Uterus (tissue), 2 donors: ENCODE measurements around the gene BZW1.

ENCODE experiments used
- POLR2A ChIP-seq, 2 donors: fragments of 450-650 bp; IDR thresholded peaks; one replicate each; pipeline ENCODE4 v1.6.1; 2016; ENCODE audit warnings: antibody characterized with exemption in 2 of 2, mild to moderate bottlenecking in 1 of 2, moderate library complexity in 1 of 2
- TF ChIP-seq, protein P1 (sequence below), 4 experiments: fragments of 200-600 bp in 2 of 4; fragments of 450-650 bp in 2 of 4; sonication (generic) in 2 of 4; IDR thresholded peaks; one replicate each; pipeline ENCODE4 v1.5.1; 2016 to 2019; ENCODE audit warnings: antibody characterized with exemption in 4 of 4, mild to moderate bottlenecking in 2 of 4, moderate library complexity in 1 of 4

DNA sequence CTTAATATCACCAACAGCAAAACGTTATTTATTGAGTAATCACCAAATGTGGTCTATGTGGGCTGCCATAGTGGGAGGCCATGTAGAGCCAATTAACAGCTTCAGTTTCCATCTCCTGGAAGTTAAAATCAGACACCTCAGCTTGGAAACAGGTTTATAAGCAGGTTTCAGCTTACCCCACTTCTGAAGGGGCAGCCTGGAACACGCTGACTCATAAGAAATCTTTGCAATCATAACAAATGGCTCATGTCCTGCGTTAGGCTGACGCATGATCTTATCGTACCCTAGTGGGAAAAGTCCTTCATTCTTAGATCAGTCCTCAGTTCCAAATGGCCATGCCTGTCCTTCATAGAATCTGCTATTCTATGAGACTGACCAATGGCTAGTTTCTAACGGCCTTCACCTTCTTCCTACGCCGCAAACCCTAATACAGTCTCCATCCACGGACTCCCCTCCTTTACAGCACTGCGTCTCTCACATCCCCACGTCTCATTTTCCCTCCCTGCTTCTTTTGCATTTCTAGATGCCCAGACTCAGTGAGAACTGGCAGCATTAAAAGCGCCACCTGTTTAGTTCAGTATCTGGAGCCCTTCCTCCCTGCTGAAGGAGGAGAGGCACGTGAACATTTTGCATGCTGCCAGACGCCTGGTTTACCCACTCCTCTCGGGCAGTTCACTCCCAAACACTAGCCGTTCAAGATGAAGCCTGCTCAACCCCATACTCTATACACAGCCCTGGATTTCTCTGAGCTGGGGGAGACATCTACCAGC, 24.2 kb upstream of the BZW1 start:
- TF ChIP-seq, protein P1, sequence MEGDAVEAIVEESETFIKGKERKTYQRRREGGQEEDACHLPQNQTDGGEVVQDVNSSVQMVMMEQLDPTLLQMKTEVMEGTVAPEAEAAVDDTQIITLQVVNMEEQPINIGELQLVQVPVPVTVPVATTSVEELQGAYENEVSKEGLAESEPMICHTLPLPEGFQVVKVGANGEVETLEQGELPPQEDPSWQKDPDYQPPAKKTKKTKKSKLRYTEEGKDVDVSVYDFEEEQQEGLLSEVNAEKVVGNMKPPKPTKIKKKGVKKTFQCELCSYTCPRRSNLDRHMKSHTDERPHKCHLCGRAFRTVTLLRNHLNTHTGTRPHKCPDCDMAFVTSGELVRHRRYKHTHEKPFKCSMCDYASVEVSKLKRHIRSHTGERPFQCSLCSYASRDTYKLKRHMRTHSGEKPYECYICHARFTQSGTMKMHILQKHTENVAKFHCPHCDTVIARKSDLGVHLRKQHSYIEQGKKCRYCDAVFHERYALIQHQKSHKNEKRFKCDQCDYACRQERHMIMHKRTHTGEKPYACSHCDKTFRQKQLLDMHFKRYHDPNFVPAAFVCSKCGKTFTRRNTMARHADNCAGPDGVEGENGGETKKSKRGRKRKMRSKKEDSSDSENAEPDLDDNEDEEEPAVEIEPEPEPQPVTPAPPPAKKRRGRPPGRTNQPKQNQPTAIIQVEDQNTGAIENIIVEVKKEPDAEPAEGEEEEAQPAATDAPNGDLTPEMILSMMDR (IDR thresholded peaks at IDR 0.05) = no peak
- no peak for TF ChIP-seq POLR2A (IDR thresholded peaks at IDR 0.05)
